ENCODE measurements around the gene STAB2.
A peak's percentile ranks its signal among the peaks of the same experiment; 100 is the strongest.

The STAB2 gene

GRCh38 chr12:103586791-103587370 is at the start of gene STAB2:
STAB2 (plus strand) TSS chr12:103587273; CDS start chr12:103587477, 204 bp downstream.
- DNase-seq, result no peak

DNA sequence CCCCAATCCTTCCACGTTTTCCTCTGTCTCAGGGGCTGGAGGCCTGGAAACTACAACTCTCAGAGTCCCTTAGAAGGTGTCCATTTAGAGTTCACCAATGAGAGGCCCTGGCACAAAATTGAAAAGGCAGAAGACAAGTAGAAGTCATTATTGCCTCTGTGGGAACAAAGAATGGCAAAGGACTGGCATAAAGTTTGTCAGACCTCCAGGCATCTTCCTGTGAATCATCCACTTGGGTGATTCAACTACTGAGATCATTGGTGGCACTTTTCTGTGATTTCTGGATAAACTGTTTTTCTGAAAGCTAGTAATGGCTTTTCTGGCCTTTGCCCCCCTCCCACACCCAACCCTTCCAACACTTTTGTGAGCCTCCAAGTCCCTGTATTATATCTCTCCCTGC is 48.7 kb upstream of the STAB2 start:
- no peak for DNase-seq

DNA sequence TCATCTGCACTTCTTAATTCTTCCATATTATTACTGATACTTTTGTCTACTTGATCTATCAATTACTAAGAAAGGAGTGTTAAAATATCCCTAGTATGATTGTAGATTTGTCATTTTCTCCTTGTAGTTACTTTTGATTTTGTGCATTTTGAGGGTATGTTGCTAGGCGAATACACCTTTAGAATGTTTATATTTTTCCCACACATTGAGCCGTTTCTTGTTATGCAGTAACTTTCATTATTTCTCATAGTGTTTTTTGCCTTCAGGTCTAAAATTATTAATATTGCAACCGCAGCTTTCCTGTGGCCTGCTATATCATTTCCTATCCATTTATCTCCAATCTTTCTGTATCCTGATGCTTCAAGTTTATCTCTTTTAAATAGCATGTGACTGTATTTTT is 46.8 kb upstream of the STAB2 start:
- DNase-seq, result no peak

GRCh38 chr12:103542078-103542477 is 45.0 kb upstream of the STAB2 start:
- no peak for DNase-seq

GRCh38 chr12:103546959-103547358 is 40.1 kb upstream of the STAB2 start:
- DNase-seq, result no peak

DNA sequence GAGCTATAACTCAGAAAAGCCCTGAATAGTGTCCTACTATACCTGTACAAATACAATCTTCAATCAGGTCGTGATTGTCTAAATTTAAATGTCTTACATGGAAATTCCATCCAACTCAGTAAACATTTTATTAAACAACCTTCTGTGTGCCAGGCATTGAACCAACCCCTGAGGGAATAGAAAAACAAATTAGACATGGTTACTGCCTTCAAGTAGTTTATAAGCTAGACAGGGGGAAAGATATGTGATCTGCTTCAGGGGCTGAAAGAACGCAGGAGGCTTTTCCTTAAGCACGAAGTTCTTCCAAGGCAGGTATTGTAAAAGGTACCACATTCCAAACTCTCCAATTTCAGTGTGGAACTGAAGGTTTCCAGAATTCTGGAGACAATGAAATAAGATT is 39.7 kb upstream of the STAB2 start:
- no peak for DNase-seq

GRCh38 chr12:103547929-103548328 is 39.1 kb upstream of the STAB2 start:
- DNase-seq, result no peak

DNA sequence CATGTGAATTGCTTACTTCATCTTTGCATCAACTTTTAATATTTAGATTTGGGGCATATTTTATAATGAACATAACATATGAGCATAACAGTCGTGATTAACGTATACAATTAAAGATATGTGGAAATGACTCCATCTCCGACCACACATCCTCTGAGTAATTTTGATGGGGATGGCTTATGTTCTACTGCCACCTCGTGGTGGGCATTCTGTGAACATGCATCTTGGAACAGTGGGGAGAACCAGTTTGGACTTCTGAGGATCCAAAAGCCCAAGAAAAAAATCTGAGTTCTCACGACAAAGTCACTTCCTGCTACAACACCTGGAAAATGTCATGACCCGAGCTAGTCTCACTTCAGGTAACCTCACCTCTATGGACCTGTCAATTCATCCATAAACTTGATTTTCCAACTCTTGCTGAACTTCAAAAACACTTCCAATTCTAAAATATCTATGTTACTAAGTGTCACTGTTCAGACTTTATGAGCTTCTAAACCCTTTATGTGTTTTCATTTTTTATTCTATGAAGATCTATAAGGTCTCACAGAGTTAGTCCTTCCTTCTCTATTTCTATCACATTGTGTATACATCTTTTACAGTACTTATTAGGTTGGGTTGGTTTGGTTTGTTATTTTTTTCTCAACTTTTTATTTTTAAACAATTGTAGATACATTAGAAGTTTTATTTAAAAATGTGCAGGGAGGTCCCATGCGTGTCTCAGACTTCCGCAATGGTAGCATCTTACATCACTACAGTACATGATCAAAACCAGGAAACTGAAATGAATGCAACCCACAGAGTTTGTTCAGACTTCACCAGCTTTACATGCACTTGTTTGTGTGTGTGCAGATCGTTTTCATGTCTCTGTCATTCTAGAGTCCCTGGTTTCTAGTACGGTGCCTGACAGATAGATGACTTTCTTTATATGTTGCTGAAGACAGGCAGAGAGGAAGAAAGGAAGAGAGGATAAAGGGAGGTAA is 38.2 kb upstream of the STAB2 start:
- DNase-seq, result peak; percentile 86

GRCh38 chr12:103556890-103557627 is 30.0 kb upstream of the STAB2 start:
- DNase-seq, result no peak

GRCh38 chr12:103557628-103558010 is 29.5 kb upstream of the STAB2 start:
- no peak for DNase-seq

DNA sequence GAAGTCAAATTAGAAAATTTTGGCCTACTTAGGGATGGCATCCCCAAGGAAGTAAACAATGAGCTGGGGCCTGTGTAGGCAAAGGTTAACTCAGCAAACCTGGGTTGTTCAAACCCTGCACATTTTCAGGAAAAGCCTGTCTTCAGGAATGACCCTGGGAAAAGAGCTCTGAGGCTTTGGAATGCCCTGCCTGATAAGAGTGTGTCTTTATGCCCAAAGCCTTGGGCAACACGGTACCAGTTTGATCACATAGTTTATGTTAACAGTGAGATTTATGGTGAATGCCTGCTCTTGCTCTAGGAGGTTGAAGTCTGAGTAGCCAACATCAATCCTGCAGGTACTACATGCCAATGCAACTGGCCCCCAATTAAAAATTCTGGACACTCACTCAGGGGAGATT is 28.2 kb upstream of the STAB2 start:
- no peak for DNase-seq

DNA sequence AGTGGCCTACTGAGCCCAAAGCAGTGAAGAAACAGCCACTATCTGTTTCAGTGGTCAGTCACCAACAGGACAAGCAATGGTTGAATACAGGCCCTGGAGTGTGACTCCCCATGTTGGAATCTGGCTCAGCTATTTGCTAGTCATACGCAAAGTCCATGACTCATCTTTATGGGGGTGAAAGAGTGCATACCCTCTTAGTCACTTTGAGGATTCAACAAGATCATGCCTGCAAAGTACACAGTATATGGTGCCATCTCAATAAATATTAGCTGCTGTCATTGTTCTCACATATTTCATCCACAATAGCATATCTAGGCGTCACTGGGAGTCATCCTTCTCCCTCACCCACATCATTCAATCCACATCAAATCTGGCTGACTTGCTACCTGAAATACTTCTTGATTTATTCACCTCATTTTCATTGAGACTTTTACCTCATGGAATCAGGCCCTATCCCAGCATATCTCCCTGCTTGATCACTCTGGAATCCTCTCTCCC is 26.4 kb upstream of the STAB2 start:
- no peak for DNase-seq

- no peak for DNase-seq
Measured at GRCh38 chr12:103561174-103561573, 25.9 kb upstream of the STAB2 start.

DNA sequence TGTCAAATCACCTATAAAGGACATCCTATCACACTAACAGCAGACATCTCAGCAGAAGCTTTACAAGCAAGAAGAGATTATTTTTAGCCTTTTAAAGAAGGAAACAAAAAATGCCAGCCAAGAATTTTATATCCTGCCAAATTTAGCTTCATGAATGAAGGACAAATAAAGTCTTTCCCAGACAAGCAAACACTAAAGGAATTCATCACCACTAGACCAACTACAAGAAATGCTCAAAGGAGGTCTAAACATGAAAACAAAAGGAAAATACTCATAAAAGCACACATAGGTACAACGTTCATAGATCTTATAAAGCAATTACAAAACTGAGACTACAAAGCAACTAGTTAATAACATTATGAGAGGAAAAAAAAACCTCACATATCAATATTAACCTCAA is 20.7 kb upstream of the STAB2 start:
- DNase-seq, result no peak

DNA sequence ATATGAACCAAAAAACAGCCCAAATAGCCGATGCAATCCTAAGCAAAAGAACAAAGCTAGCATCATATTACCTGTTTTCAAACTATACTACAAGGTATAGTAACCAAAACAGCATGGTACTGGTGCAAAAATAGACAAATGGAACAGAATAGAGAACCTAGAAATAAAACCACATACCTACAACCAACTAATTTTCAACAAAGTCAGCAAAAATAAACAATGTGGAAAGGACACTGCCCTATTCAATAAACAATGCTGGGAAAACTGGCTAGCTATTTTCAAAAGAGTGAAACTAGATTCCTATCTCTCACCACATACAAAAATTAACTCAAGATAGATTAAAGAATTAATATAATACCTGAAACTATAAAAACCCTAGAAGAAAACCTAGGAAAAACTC is 17.8 kb upstream of the STAB2 start:
- DNase-seq, result no peak

- no peak for DNase-seq
Measured at GRCh38 chr12:103571286-103571685, 15.8 kb upstream of the STAB2 start.

GRCh38 chr12:103572312-103573045 is 14.6 kb upstream of the STAB2 start:
- no peak for DNase-seq

DNA sequence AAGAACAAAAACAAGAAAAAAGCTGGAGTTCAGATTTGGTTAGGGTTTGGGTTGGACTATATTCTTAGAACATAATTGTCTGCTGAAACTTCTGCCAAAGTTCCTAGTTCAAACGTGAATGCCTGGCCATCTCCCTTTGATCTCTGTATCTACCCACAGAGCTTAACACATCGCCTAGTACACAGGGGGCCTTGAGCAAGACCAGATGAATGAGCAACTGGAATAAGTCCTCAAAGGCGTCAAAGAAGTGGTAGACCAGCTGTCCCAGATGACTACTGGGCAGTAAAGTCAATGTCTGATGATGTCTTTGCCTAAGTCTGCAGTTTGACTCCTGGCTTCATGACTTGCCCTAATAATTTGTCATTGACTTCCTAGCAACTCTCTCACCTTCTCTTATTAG is 13.9 kb upstream of the STAB2 start:
- DNase-seq, result no peak

- no peak for DNase-seq
Measured at GRCh38 chr12:103578926-103579325, 8.1 kb upstream of the STAB2 start.

DNA sequence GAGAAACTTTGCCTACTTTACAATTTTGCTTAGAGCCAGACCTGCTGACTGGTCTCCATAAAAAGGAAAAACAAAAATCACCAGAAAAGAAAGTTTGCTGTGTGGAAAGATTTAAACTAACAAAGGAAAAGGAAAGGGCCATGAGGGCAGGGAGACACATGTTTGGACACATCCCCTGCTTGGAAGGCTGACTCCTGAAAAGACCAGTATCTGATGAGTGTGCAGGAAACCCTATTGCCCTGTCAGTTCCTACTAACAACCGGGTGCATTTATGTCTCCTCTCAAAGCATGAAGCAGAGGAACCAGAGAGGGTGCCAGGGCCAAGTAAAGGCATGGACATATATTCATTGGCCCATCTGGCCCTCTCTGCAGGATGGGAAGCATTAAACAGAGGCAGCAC is 7.0 kb upstream of the STAB2 start:
- DNase-seq, result no peak

DNA sequence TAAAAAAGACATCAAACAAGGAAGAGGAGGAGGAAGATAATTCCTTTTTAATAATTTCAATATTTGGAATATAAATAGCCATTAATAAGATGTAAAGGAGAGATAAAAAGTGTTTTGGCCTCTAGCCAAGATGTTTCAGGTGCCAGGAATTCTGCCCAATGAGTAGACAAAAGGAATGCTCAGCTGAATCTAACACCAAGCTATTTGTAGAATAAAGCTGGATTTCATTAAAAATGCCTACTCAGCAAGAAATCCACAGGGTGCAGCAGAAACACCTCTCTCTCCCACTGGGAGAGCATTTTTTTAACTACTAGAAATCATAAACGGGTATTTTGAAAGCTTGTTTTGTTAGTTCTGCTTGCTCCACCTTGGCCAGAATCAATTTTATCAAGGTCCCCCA is 4.1 kb upstream of the STAB2 start:
- DNase-seq, result no peak

DNA sequence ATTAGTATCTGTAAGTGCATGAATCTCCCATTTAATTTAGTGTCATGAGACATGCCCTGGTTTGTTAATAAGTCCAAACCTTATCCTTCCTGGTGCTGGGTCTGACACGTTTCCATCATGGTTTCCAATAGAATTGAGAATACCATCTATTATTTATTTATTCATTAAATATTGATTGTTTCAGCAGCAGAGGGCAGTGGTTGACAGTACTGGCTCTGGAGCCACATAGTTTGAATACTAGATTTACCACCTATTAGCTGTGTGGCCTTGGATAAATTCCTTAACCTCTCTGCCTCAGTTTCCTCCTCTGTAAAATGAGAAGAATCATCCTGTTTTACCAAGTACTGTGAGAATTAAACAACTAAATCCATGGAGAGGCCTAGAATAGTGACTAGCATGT is 941 bp upstream of the STAB2 start:
- DNase-seq, result no peak

- DNase-seq, result no peak
Measured at GRCh38 chr12:103588680-103589079, 1.6 kb downstream of the STAB2 start.

Data from stimulated activated CD8-positive, alpha-beta memory T cell treated with anti-CD3 and anti-CD28 coated beads, Interleukin-4, amount 100 ng/mL, for 48 hours (primary cell).